WTC11 (cell line): Measurements from ENCODE around the gene PDE6D. TPM values are rescaled to one million over a fixed set of nuclear protein-coding genes. Genes with fewer than 3 reads are reported as not detected.
A peak's percentile ranks its signal among the peaks of the same experiment; 100 is the strongest.

ENCODE experiments used
- AR ChIP-seq: fragments of 250-450 bp; sonication (Bioruptor Pico); IDR thresholded peaks from 2 replicates; pipeline ENCODE4 v1.9.0; 2021; ENCODE audit warnings: mild to moderate bottlenecking
- ATF6 ChIP-seq: sonication (generic); formaldehyde crosslinking; IDR thresholded peaks from 2 replicates; pipeline ENCODE4 v1.8.1; 2023; ENCODE audit warnings: mild to moderate bottlenecking, missing genetic modification reagents
- CBFB ChIP-seq: sonication (generic); formaldehyde crosslinking; IDR thresholded peaks from 2 replicates; pipeline ENCODE4 v1.8.1; 2022; ENCODE audit warnings: mild to moderate bottlenecking, low read depth, missing genetic modification reagents
- EMX1 ChIP-seq: fragments of 250-450 bp; sonication (Bioruptor Pico); IDR thresholded peaks from 2 replicates; pipeline ENCODE4 v1.8.0; 2021; ENCODE audit warnings: mild to moderate bottlenecking
- ESRRA ChIP-seq: sonication (generic); formaldehyde crosslinking; IDR thresholded peaks from 2 replicates; pipeline ENCODE4 v1.8.1; 2022; ENCODE audit warnings: mild to moderate bottlenecking, missing genetic modification reagents, borderline replicate concordance
- FOXK1 ChIP-seq: sonication (generic); formaldehyde crosslinking; IDR thresholded peaks from 2 replicates; pipeline ENCODE4 v1.8.0; 2022; ENCODE audit warnings: mild to moderate bottlenecking, moderate library complexity, missing genetic modification reagents
- GABPB1 ChIP-seq: sonication (generic); formaldehyde crosslinking; IDR thresholded peaks from 2 replicates; pipeline ENCODE4 v1.8.1; 2023; ENCODE audit warnings: mild to moderate bottlenecking, missing genetic modification reagents
- HMGA2 ChIP-seq: fragments of 250-450 bp; sonication (Bioruptor Pico); IDR thresholded peaks from 2 replicates; pipeline ENCODE4 v1.4.0; 2021; ENCODE audit warnings: mild to moderate bottlenecking, moderate library complexity
- IRF1 ChIP-seq: sonication (generic); formaldehyde crosslinking; IDR thresholded peaks from 2 replicates; pipeline ENCODE4 v1.8.0; 2023; ENCODE audit warnings: missing genetic modification reagents
- MAX ChIP-seq: sonication (generic); formaldehyde crosslinking; IDR thresholded peaks from 2 replicates; pipeline ENCODE4 v1.8.0; 2022; ENCODE audit warnings: mild to moderate bottlenecking, missing genetic modification reagents
- MYBL2 ChIP-seq: sonication (generic); formaldehyde crosslinking; IDR thresholded peaks from 2 replicates; pipeline ENCODE4 v1.8.1; 2023; ENCODE audit warnings: mild to moderate bottlenecking, moderate library complexity, missing genetic modification reagents
- NFYB ChIP-seq: sonication (generic); formaldehyde crosslinking; conservative IDR thresholded peaks from 2 replicates; pipeline ENCODE4 v1.8.0; 2022; ENCODE audit warnings: low read depth, missing genetic modification reagents
- PRRX2 ChIP-seq: fragments of 250-450 bp; sonication (Bioruptor Pico); IDR thresholded peaks from 2 replicates; pipeline ENCODE4 v1.8.0; 2021; ENCODE audit warnings: mild to moderate bottlenecking
- SMAD4 ChIP-seq: sonication (generic); formaldehyde crosslinking; IDR thresholded peaks from 2 replicates; pipeline ENCODE4 v1.8.0; 2022; ENCODE audit warnings: mild to moderate bottlenecking, missing genetic modification reagents
- ZNF219 ChIP-seq: sonication (generic); formaldehyde crosslinking; IDR thresholded peaks from 2 replicates; pipeline ENCODE4 v1.8.0; 2023; ENCODE audit warnings: missing genetic modification reagents, mild to moderate bottlenecking, borderline replicate concordance
- ZNF396 ChIP-seq: fragments of 250-450 bp; sonication (Bioruptor Pico); IDR thresholded peaks from 2 replicates; pipeline ENCODE4 v1.8.0; 2021; ENCODE audit warnings: mild to moderate bottlenecking, moderate library complexity, borderline replicate concordance
- ZNF532 ChIP-seq: fragments of 250-450 bp; sonication (Bioruptor Pico); IDR thresholded peaks from 2 replicates; pipeline ENCODE4 v1.9.0; 2021; ENCODE audit warnings: mild to moderate bottlenecking, borderline replicate concordance
- total RNA-seq: library from RNA; stranded (reverse); gene quantifications from 3 replicates; pipeline ENCODE4 v1.2.3, GENCODE V29; 2021
- TF ChIP-seq, protein P1 (sequence below): fragments of 250-450 bp; sonication (Bioruptor Pico); IDR thresholded peaks from 2 replicates; pipeline ENCODE4 v1.9.0; 2021; ENCODE audit warnings: mild to moderate bottlenecking
- TF ChIP-seq, protein P2 (sequence below): sonication (generic); formaldehyde crosslinking; IDR thresholded peaks from 2 replicates; pipeline ENCODE4 v1.8.1; 2022; ENCODE audit warnings: missing genetic modification reagents, borderline replicate concordance
- TF ChIP-seq, protein P3 (sequence below): sonication (generic); formaldehyde crosslinking; IDR thresholded peaks from 2 replicates; pipeline ENCODE4 v1.8.1; 2023; ENCODE audit warnings: mild to moderate bottlenecking, missing genetic modification reagents, moderate library complexity

Gene PDE6D
- total RNA-seq, 1 experiment from 2014 or later = 30.2 TPM

DNA sequence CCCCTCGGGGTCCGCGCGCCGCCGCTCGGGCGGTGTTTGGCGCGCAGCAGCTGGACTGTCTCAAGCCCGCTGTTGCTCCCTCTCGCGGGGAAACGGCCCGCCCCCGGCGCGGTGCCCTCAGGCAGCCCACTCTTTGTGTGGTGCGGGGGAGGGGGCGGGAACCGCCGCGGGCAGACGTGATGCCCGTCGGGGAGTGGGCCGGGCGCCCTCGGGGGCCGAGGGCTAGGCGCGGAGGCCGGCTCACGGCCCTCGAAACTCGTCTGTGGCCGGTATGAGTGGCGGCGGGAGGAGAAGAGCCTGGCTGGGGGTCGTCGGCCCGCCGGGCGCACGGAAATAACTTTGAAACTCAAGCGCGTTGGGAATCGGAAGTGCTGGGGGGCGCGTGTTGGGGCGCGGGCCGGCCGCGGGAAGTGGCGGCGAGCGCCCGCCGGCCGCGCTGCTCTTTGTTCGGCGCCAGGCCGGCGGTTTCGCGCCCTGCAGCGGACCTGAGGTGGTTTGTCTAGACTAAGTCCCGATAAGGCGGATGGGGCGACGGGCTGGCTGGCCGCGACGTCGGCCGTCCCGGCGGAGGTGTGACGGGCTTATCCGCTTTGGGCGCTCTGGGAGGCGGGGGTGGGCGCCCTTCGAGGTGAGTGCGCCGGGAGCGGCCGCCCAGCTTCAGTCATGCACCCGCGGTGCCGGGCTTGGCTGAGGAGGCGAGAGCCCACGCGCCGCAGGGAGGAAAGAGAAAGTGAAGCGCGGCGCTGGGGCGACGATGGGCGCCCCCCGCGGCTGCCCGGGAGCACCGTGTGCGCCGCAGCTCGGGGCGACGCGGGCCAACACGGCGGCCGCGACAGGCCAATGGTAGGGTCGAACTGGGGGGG lies 72.1 kb downstream of the PDE6D start (continued):
- TF ChIP-seq, protein P1, sequence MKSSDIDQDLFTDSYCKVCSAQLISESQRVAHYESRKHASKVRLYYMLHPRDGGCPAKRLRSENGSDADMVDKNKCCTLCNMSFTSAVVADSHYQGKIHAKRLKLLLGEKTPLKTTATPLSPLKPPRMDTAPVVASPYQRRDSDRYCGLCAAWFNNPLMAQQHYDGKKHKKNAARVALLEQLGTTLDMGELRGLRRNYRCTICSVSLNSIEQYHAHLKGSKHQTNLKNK = no peak
- TF ChIP-seq PRRX2 (CRISPR knock-in tag) (no peak; the same call in 1 of the 2 replicates), ATF6 (CRISPR knock-in tag) (peak; percentile 75; the same call in 1 of the 2 replicates), GABPB1 (CRISPR knock-in tag) (peak; percentile 8; the same call in 1 of the 2 replicates), FOXK1 (CRISPR knock-in tag) (0 out of 2 replicates have a peak, but pooled peaks have one; percentile 15), NFYB (CRISPR knock-in tag) (no peak; the same call in 1 of the 2 replicates), CBFB (CRISPR knock-in tag) (no peak; the same call in 1 of the 2 replicates), ZNF219 (CRISPR knock-in tag) (no peak; the same call in 1 of the 2 replicates), SMAD4 (CRISPR knock-in tag) (peak; percentile 8; the same call in 1 of the 2 replicates), MYBL2 (CRISPR knock-in tag) (0 out of 2 replicates have a peak, but pooled peaks have one; percentile 8), ZNF396 (CRISPR knock-in tag) (no peak), MAX (CRISPR knock-in tag) (no peak), EMX1 (CRISPR knock-in tag) (no peak), AR (0 out of 2 replicates have a peak, but pooled peaks have one; percentile 12), IRF1 (CRISPR knock-in tag) (peak; percentile 13; the same call in 1 of the 2 replicates), ESRRA (no peak), HMGA2 (CRISPR knock-in tag) (no peak), ZNF532 (CRISPR knock-in tag) (no peak)
- TF ChIP-seq, protein P2, sequence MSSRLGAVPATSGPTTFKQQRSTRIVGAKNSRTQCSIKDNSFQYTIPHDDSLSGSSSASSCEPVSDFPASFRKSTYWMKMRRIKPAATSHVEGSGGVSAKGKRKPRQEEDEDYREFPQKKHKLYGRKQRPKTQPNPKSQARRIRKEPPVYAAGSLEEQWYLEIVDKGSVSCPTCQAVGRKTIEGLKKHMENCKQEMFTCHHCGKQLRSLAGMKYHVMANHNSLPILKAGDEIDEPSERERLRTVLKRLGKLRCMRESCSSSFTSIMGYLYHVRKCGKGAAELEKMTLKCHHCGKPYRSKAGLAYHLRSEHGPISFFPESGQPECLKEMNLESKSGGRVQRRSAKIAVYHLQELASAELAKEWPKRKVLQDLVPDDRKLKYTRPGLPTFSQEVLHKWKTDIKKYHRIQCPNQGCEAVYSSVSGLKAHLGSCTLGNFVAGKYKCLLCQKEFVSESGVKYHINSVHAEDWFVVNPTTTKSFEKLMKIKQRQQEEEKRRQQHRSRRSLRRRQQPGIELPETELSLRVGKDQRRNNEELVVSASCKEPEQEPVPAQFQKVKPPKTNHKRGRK (CRISPR knock-in tag) = no peak
- TF ChIP-seq, protein P3, sequence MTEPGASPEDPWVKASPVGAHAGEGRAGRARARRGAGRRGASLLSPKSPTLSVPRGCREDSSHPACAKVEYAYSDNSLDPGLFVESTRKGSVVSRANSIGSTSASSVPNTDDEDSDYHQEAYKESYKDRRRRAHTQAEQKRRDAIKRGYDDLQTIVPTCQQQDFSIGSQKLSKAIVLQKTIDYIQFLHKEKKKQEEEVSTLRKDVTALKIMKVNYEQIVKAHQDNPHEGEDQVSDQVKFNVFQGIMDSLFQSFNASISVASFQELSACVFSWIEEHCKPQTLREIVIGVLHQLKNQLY (CRISPR knock-in tag) = 0 out of 2 replicates have a peak, but pooled peaks have one; percentile 41
